Central memory CD4-positive, alpha-beta T cell (primary cell): ENCODE results near the gene P4HA2.

ENCODE experiments used
- DNase-seq: peaks from one replicate; pipeline ENCODE4 v3.0.0; 2022

Gene P4HA2

GRCh38 chr5:132221781-132222648, 5.6 kb downstream of the P4HA2 start:
- DNase-seq, result no peak

- DNase-seq, result no peak
Measured at GRCh38 chr5:132220491-132220890, 7.2 kb downstream of the P4HA2 start.

- no peak for DNase-seq
Measured at GRCh38 chr5:132219981-132220380, 7.7 kb downstream of the P4HA2 start.

GRCh38 chr5:132219289-132219970, 8.2 kb downstream of the P4HA2 start:
- DNase-seq, result no peak

GRCh38 chr5:132218321-132218720, 9.3 kb downstream of the P4HA2 start:
- no peak for DNase-seq

- no peak for DNase-seq
Measured at GRCh38 chr5:132215329-132215728, 12.3 kb downstream of the P4HA2 start.

- DNase-seq, result no peak
Measured at GRCh38 chr5:132214491-132214890, 13.2 kb downstream of the P4HA2 start.

GRCh38 chr5:132213666-132214065, 14.0 kb downstream of the P4HA2 start:
- no peak for DNase-seq

GRCh38 chr5:132211787-132212186, 15.9 kb downstream of the P4HA2 start:
- no peak for DNase-seq

GRCh38 chr5:132210944-132211343, 16.7 kb downstream of the P4HA2 start:
- no peak for DNase-seq

- DNase-seq, result no peak
Measured at GRCh38 chr5:132209901-132210545, 17.6 kb downstream of the P4HA2 start.

GRCh38 chr5:132209131-132209530, 18.5 kb downstream of the P4HA2 start:
- no peak for DNase-seq

GRCh38 chr5:132207778-132208177, 19.9 kb downstream of the P4HA2 start:
- no peak for DNase-seq

- no peak for DNase-seq
Measured at GRCh38 chr5:132206782-132207181, 20.9 kb downstream of the P4HA2 start.

- no peak for DNase-seq
Measured at GRCh38 chr5:132205385-132206125, 22.1 kb downstream of the P4HA2 start.

- DNase-seq, result no peak
Measured at GRCh38 chr5:132204371-132205135, 23.1 kb downstream of the P4HA2 start.

GRCh38 chr5:132203916-132204315, 23.7 kb downstream of the P4HA2 start:
- DNase-seq, result no peak

- DNase-seq, result no peak
Measured at GRCh38 chr5:132203464-132203818, 24.2 kb downstream of the P4HA2 start.

GRCh38 chr5:132202711-132203463, 24.8 kb downstream of the P4HA2 start:
- no peak for DNase-seq

- no peak for DNase-seq
Measured at GRCh38 chr5:132199116-132199680, 28.5 kb downstream of the P4HA2 start.

GRCh38 chr5:132198571-132198970, 29.1 kb downstream of the P4HA2 start:
- DNase-seq, result no peak
